Neural cell (in vitro differentiated cells): ENCODE results near the gene CPA5. TPM values are rescaled to one million over a fixed set of nuclear protein-coding genes. Genes with fewer than 3 reads are reported as not detected.

ENCODE experiments used
- H2AFZ ChIP-seq: fragments of 200-600, 300-800 bp; sonication (generic), shearing (Covaris generic); 2 replicates; pipeline ENCODE4 v1.6.0; 2014; ENCODE audit warnings: low read depth, mild to moderate bottlenecking, antibody characterized with exemption, low read length, moderate library complexity
- H3F3A ChIP-seq: fragments of 200-600 bp; shearing (Covaris generic); 2 replicates; pipeline ENCODE4 v1.6.1; 2016; ENCODE audit warnings: mild to moderate bottlenecking, moderate library complexity, mixed read lengths, antibody characterized with exemption, low read length; ENCODE audit not compliant: insufficient read depth, poor library complexity, severe bottlenecking
- H3K27ac ChIP-seq: fragments of 200-600, 300-800 bp; sonication (generic), shearing (Covaris generic); 2 replicates; pipeline ENCODE4 v1.5.1; 2014; ENCODE audit warnings: mild to moderate bottlenecking, low read length, moderate library complexity
- H3K27me3 ChIP-seq: fragments of 300-800, 200-600 bp; sonication (generic), shearing (Covaris generic); 2 replicates; pipeline ENCODE4 v1.6.0; 2014; ENCODE audit warnings: mild to moderate bottlenecking, low read depth, low read length, moderate library complexity; ENCODE audit not compliant: insufficient read depth
- H3K36me3 ChIP-seq: fragments of 300-800, 200-600 bp; sonication (generic), shearing (Covaris generic); 2 replicates; pipeline ENCODE4 v1.5.1; 2014; ENCODE audit warnings: mild to moderate bottlenecking, antibody characterized with exemption, low read length, moderate library complexity; ENCODE audit not compliant: insufficient read depth
- H3K4me2 ChIP-seq: fragments of 300-800, 200-600 bp; sonication (generic), shearing (Covaris generic); 2 replicates; pipeline ENCODE4 v1.6.0; 2014; ENCODE audit warnings: mild to moderate bottlenecking, low read length
- H3K4me3 ChIP-seq: fragments of 300-800, 200-600 bp; sonication (generic), shearing (Covaris generic); 2 replicates; pipeline ENCODE4 v1.5.1; 2014; ENCODE audit warnings: mild to moderate bottlenecking, low read length, moderate library complexity
- H3K79me2 ChIP-seq: fragments of 200-600 bp; shearing (Covaris generic); replicated peaks from 2 replicates; pipeline ENCODE4 v1.6.0; 2014; ENCODE audit warnings: mild to moderate bottlenecking, low read length, moderate library complexity; ENCODE audit not compliant: insufficient read depth
- H3K9ac ChIP-seq: fragments of 300-800, 200-600 bp; sonication (generic), shearing (Covaris generic); 2 replicates; pipeline ENCODE4 v1.6.1; 2016; ENCODE audit warnings: mild to moderate bottlenecking, low read length, mixed read lengths
- H3K9me2 ChIP-seq: fragments of 200-600 bp; shearing (Covaris generic); 2 replicates; pipeline ENCODE4 v1.6.1; 2016; ENCODE audit warnings: mild to moderate bottlenecking, low read length, mixed read lengths; ENCODE audit not compliant: insufficient read depth
- H3K9me3 ChIP-seq: fragments of 200-600, 300-800 bp; sonication (generic), shearing (Covaris generic); 2 replicates; pipeline ENCODE4 v1.6.1; 2016; ENCODE audit warnings: mild to moderate bottlenecking, mixed run types, low read length, moderate library complexity, mixed read lengths
- H4K20me1 ChIP-seq: fragments of 200-600 bp; shearing (Covaris generic); 2 replicates; pipeline ENCODE4 v1.6.1; 2016; ENCODE audit warnings: mild to moderate bottlenecking, mixed run types; ENCODE audit not compliant: insufficient read depth
- CTCF ChIP-seq: fragments of 450-650 bp; IDR thresholded peaks from 2 replicates; pipeline ENCODE4 v1.5.1; 2014; ENCODE audit warnings: antibody characterized with exemption, mild to moderate bottlenecking, moderate library complexity; ENCODE audit not compliant: poor library complexity, severe bottlenecking
- EP300 ChIP-seq: fragments of 450-650 bp; conservative IDR thresholded peaks from 2 replicates; pipeline ENCODE4 v1.6.1; 2014; ENCODE audit warnings: antibody characterized with exemption, mild to moderate bottlenecking, moderate library complexity; ENCODE audit not compliant: poor library complexity, severe bottlenecking
- EZH2 ChIP-seq: fragments of 200-600, 300-800 bp; shearing (Covaris generic), sonication (generic); IDR thresholded peaks from 2 replicates; pipeline ENCODE4 v1.6.1; 2014; ENCODE audit warnings: antibody characterized with exemption, low read length, borderline replicate concordance, mild to moderate bottlenecking; ENCODE audit not compliant: insufficient read depth, poor library complexity, severe bottlenecking
- MXI1 ChIP-seq: fragments of 450-650 bp; conservative IDR thresholded peaks from 2 replicates; pipeline ENCODE4 v1.6.1; 2014; ENCODE audit warnings: antibody characterized with exemption, mild to moderate bottlenecking; ENCODE audit not compliant: poor library complexity, severe bottlenecking
- POLR2AphosphoS5 ChIP-seq: IDR thresholded peaks from 2 replicates; pipeline ENCODE4 v1.6.1; 2012
- RAD21 ChIP-seq: fragments of 450-650 bp; conservative IDR thresholded peaks from 2 replicates; pipeline ENCODE4 v1.6.1; 2014; ENCODE audit warnings: antibody characterized with exemption, mild to moderate bottlenecking, moderate library complexity
- SMC3 ChIP-seq: fragments of 450-650 bp; conservative IDR thresholded peaks from 2 replicates; pipeline ENCODE4 v1.6.1; 2014; ENCODE audit warnings: antibody characterized with exemption, mild to moderate bottlenecking, moderate library complexity; ENCODE audit not compliant: poor library complexity
- TAF1 ChIP-seq: IDR thresholded peaks from 2 replicates; pipeline ENCODE4 v1.6.1; 2012; ENCODE audit warnings: low read depth
- polyA plus RNA-seq: library from polyadenylated mRNA; depleted of rRNA; stranded (reverse); fragments of >200 nt; gene quantifications from 2 replicates; pipeline ENCODE4 v1.2.3, GENCODE V29; 2014

Gene CPA5
- polyA plus RNA-seq, 1 donor from 2014 or later: not detected

- no peaks in the 10 kb centered on the region for H3K79me2 ChIP-seq
- H3K9ac ChIP-seq: no peak overlapping the region
- no peaks in the 10 kb centered on the region for H3K36me3 ChIP-seq
Observed at GRCh38 chr7:130329681-130330080, 14.9 kb upstream of the CPA5 start.

GRCh38 chr7:130332259-130333053 lies 12.2 kb upstream of the CPA5 start:
- Histone ChIP-seq H3K27ac (no peak overlapping the region), H3K9me3 (no peaks in the 10 kb centered on the region), H3K9ac (no peak overlapping the region), H3K27me3 (no peaks in the 10 kb centered on the region), H3K36me3 (no peaks in the 10 kb centered on the region), H2AFZ (no peak overlapping the region), H3K4me3 (no peak overlapping the region), H3K79me2 (no peaks in the 10 kb centered on the region), H3K4me2 (no peak overlapping the region), H3F3A (no peaks in the 10 kb centered on the region), H3K9me2 (no peaks in the 10 kb centered on the region), H4K20me1 (no peaks in the 10 kb centered on the region)
- TF ChIP-seq SMC3: no peak
- TF ChIP-seq MXI1: no peak
- TF ChIP-seq EP300: no peak
- TF ChIP-seq RAD21: no peak
- no peak for TF ChIP-seq CTCF
- TF ChIP-seq TAF1: no peak

More at GRCh38 chr7:130329681-130330080, 14.9 kb upstream of the CPA5 start:
- no peak overlapping the region for H2AFZ ChIP-seq
- no peaks in the 10 kb centered on the region for H3K9me3 ChIP-seq
- no peak for TF ChIP-seq CTCF
- TF ChIP-seq TAF1: no peak
- no peaks in the 10 kb centered on the region for H4K20me1 ChIP-seq
- H3K9me2 ChIP-seq: no peaks in the 10 kb centered on the region
- no peak overlapping the region for H3K27ac ChIP-seq
- no peak overlapping the region for H3K4me3 ChIP-seq
- no peaks in the 10 kb centered on the region for H3F3A ChIP-seq
- H3K27me3 ChIP-seq: no peaks in the 10 kb centered on the region
- no peak overlapping the region for H3K4me2 ChIP-seq

- Histone ChIP-seq H3K79me2 (no peaks in the 10 kb centered on the region), H4K20me1 (no peaks in the 10 kb centered on the region), H3K36me3 (no peaks in the 10 kb centered on the region), H3K27ac (no peak overlapping the region), H3K4me3 (no peak overlapping the region), H3F3A (no peaks in the 10 kb centered on the region), H2AFZ (no peak overlapping the region), H3K9me2 (no peaks in the 10 kb centered on the region), H3K27me3 (no peaks in the 10 kb centered on the region), H3K9ac (no peak overlapping the region), H3K9me3 (no peaks in the 10 kb centered on the region), H3K4me2 (no peak overlapping the region)
- TF ChIP-seq MXI1 (no peak), POLR2AphosphoS5 (no peak), EZH2 (no peak), EP300 (no peak)
Observed at GRCh38 chr7:130333832-130334231, 10.8 kb upstream of the CPA5 start.
